NOMO-1 treated with dmso at 0.1 percent for 144 hours (cell line): Measurements from ENCODE around the gene EEIG1.
A peak's percentile ranks its signal among the peaks of the same experiment; 100 is the strongest.

Source experiments
- DNase-seq: peaks from one replicate; lab custom pipeline; 2025; ENCODE audit not compliant: unreplicated experiment; lab: John Stamatoyannopoulos, UW

The EEIG1 gene

DNA sequence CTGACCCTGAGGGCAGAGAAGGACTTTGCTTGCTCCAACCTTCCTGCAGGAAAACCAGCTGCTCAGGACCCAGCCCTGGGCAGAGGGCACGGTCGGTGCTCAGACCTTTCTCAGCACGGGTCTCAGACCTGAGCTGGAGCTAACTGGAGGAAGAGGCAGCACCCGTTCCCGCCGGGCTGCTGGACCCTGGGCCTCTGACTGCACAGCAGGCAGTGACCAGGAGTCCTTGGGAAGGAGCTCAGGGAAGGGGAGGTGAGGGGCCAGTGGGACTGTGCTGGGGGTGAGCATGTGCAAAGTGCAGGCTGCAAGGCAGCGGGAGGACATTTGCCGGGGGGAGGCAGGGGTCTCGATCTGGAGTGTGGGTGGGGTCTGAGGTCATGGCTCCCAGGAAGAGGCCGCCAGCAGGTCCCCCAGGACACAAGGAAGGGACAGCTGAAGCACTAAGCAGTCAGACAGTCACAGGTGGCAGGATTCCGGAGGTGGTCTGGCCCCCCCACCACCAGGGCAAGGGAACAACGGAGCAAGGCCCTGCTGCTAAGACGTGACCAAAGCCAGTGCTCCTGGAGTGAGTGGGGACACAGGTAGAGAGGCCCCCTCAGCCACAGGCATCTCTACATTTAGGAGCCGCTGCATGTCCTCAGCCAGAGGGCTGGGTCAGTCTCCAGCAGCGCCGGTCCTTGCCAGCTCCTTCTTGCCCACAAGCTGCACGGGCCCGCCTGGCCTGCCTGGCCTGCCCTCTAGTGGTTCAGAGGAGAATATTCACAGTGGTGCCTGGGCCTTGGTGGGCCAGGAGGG lies 38.4 kb downstream of the EEIG1 start:
- peak; percentile 21 for DNase-seq

DNA sequence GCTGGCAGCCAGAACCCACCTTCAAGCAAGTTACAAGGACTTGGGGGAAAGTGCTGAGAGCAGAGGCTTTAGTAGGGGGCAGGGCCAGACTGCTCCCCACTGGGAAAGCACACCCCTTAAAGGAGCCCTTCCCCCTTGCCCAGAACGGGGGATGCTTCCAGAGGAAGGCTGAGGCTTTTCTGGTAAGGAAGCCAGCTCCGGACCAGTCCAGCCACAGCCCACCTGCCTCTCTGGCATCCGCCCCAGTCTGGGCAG lies 38.9 kb downstream of the EEIG1 start:
- DNase-seq, result no peak

DNA sequence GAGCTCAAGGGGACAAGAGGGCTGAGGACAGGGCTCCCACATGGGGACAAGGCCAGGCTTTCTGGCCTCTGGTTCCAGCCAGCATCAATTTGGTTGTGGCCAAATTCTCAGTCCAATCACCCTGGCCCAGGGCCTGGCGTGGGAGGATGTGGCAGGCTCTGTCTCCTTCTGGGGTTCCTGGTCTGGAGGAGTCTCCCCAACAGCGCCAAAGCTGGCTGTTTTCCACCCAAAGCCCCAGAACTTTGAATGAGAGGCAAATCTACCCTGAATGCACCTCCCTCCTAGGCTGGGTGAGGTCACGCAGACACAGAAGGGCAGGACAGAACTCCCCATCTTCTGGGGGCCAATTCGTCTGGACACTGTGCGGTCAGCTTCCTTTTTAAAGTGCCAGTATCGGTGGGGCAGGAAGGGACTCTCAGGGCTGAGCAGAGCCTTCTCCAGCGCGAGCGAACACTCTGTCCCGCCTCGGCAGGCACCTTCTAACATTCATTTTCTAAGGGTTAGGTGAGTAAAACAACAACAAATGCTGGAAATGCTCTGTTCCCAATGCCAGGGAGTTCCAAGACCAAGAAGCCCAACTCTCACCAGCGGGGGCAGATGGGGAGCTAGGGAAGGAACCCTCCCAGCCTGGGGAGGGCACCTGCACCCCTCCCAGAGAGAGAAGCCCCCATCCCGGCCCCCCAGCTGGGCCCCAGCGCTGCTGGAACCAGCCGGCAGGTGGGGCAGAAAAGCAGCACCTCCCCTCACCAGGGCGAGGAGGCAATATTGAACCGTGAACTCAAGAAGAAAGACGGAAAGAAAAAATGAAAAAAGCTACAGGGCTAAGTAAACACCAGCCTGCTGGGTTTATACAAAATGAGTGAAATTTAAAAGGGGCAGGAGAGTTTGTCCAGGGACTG lies 39.5 kb downstream of the EEIG1 start:
- no peak for DNase-seq

DNA sequence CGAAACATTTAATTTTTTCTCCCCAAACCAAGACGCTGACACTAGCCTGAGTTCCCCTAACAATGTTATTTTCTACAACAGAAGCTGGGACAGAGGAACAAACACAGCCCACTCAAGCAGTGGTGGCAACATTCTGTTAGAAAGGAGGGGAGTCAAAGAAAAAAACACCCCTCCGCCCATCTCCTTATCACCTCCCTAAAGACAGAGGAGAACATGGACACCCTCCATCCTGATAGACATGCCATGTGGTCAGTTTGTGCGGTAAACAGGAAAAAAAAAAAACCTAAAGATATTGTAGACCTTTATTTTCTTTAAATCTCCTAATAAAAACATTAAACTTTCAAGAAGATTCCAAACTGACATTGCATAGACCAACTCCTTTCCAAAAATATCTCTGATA lies 40.2 kb downstream of the EEIG1 start:
- no peak for DNase-seq

DNA sequence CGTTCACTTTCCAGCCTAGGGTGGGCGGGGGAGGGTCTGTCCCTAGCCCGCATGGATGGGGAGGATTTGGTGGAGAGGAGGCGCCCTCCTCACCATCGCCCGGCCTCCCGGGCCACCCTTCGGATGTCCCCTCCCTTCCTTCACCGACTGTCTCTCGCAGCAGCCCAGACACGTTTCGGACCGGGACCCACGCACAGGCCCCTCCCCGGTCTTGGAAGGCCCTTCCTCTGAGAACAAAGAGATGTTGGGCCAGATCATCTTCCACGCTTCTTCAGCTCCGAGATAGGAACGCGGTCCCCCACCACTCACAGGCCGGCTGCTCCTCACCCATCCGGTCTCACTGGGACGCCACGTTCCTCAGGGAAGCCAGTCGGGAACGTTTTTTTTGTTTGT lies 42.5 kb downstream of the EEIG1 start:
- DNase-seq, result no peak

DNA sequence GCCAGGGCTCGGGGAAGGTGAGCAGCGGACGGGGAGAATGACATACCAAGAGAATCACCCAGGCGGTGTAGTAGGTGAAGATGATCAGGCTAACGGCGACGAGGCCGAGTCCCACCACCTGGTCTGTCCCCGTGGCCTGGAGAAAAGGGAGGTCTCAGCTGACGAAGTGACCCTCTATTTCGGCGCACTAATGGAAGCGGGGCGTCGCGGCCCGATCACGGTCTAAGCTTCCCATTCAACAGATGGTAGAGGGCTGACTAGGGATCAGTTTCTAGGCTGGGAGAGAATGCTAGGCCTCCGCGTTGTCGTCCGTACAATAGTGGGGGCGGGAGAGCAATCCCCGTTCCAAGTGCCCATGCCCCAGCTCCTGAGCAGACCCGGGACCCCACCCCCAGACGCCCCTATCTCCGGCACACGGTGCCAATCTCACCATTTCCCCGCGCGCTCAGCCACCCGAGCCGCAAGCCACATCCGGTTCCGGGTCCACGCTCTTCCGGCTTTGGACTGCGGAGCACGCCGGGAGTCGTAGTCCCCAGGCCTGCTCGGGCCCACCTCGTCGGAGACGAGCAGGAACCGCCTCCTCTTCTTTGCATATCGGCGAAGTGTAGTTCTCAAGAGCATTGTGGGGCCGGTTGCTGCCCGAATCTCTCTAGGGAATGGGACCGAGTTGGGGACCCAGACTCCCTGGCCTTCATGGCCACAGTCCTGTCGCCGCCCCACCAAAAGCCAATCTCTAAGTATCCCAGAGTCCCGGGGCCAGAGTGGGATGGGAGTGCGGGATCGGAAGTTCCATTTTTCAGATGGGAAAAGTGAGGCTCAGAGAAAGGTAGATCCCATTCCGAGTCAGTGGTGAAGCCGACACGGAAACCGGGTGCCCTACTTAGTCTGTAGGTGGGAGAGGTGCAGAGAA lies 43.1 kb downstream of the EEIG1 start, which contains the start of gene DPM2:
Gene DPM2 (minus strand): TSS at position 467 of the 910 bp plus-strand sequence. CDS start 34 bp downstream, at position 433.
- DNase-seq, result peak; percentile 82

DNA sequence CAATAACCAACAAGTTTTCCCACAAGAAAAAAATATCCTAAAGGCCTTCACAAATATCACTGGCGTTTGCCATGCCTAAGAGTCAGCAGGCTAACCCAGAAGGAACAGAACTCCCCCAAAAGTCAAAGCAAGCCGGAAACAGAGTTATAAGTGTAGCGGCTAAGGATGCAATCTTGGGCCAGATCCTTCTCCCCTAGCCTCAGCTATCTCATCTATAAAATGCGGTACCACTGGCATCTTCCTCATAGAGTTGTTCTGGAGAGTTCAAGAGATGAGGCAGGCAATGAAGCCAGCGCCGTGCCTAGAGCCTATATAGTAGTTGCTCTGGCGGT lies 43.8 kb downstream of the EEIG1 start:
- DNase-seq, result no peak

DNA sequence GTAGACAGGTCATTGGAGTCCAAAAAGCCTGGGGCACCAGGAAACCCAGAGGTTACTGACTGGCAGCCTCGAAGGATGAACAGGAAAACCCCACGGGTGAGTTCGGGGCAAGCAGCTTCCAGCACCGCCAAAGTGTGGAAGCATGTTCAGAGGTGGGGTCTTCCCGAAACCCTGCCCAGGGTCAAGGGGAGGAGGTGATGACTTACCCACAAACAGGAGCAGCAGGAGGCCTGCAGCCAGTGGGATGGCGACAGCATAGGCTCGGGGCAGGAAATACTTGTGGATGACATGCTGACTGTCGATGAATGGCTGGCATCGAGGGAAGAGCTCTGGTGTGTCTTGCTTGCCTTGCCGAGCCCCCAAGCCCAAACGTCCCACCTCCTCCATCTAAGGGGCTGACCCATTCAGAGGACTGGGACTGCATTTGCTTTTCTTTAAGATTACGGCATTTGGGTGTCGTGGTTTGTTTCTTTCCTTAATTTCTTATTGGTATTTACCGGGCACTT lies 44.4 kb downstream of the EEIG1 start:
- DNase-seq, result no peak

DNA sequence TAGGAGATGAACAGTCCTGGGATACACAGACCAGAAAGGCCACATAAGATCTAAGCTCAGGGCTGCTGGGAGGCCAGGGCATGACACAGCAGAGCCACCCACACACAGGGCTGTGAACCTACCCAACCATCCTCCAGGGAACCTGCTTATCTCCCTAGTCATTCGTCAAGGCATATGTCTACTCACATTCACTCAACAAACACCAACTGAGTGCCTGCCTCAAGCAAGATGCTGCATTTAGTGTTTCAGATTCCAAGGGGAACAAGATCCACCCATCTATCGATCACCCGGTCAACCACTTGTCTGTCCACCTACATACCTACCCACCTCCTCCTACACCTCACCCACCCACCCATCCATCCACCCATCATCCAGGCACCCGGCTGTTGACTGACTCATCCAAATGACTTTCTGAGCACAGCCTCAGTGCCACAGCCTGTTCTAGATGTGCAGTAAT lies 45.0 kb downstream of the EEIG1 start:
- no peak for DNase-seq

DNA sequence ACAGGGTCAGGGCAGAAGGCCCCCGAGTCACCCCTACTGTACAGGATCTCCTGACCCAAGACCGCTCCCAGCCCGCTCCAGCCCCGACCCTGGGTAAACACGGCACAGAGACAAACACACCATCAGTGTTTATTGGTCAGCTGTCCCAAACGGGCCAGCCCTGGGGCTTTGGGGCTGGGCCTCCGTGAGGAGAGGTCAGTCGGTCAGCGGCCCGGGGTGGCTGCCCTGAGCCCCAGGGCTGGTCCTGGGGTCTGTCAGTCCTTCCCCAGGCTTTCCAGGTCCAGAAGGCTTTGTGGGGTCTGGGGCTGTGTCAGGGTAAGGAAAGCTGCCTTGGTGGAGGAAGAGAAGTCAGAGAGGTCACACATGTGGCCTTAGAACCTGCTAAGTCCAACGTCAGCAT lies 45.8 kb downstream of the EEIG1 start:
- DNase-seq, result no peak

DNA sequence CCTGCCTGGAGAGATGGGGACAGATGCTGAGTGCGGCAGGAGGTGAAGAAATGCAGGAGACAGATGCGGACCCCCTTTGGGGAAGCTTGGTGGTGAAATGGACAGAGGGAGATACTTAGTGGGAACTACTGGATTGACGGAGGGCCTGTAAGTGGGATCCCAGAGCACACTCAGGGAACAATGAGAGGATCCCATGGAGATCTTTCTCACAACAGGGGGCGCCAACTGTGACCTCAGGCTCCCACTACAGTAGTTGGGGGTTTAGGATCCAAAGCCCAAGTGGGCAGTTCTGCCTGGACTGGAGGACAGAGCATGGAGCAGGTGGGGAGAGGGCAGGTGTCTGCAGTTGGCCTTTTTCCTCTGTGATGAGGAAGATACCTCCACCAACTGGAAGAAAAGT lies 46.5 kb downstream of the EEIG1 start:
- DNase-seq, result no peak

DNA sequence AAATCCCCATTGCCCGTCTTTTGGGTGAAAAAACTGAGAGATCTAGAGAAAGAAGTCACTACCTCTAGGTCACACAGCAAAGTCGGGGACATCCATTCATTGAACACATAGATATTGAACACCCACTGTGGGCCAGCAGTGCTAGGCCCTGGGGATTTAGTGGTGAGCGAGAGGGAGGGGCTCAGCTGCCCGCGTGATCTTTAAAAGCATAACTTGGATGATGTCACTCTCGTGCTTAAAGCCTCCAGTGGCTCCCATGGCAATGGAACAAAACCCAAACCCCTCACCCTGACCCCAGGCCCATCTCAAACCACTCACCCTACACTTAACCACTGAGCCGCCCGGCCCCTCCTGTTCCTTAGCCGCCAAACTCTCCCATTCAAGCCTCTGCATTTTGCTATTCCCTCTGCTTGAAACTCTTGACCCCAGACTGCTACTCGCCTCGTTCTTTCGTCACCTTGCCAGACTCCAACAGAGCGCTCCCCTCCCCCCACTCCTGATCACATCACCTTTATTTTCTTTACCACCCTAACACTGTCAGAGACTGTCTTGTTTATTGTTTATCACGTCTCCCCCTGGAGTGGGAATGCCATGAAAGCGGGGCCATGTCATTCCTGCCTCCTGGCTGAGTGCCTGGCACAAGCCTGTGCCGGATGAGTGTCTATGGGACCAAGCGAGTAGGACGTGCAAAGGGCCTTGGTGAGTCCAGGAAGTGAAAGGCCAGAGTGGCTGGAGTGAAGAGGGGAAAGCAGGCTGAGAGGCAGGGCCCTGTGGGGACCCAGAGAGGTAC lies 49.5 kb downstream of the EEIG1 start:
- DNase-seq, result no peak
